VCaP (cell line): ENCODE data around the gene CDC27.
"Not testable (repeated sequence)": the region's sequence is repeated elsewhere in the genome, so short reads cannot be mapped to it uniquely, and the experiment has no call there.

ENCODE experiments used
- H3K27ac ChIP-seq: fragments of 450-650 bp; 2 replicates; pipeline ENCODE4 v1.5.1; 2017
- TF ChIP-seq, protein P1 (sequence below): fragments of 450-650 bp; conservative IDR thresholded peaks from 2 replicates; pipeline ENCODE4 v1.5.1; 2017; ENCODE audit warnings: mild to moderate bottlenecking, moderate library complexity

Gene CDC27

DNA sequence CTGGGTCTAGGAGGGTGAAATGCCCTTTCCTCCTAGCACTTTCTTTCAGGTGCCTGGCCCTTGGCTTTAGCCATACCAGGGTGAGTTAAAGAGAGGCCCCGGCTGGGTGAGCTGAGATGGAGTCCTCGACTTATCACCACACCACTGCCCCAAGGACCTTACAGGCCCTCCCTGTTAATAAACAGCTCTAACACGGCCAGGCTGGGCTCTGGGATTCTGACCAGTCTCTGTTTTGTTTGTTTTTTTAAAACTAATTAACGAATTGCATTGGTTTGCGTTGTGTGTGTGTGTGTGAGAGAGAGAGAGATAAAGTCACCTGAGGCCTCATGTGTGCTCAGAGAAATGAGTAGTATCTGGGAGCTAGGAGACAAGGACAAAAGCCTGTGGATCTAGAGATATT, 34.4 kb upstream of the CDC27 start:
- H3K27ac ChIP-seq, result no peak overlapping the region

DNA sequence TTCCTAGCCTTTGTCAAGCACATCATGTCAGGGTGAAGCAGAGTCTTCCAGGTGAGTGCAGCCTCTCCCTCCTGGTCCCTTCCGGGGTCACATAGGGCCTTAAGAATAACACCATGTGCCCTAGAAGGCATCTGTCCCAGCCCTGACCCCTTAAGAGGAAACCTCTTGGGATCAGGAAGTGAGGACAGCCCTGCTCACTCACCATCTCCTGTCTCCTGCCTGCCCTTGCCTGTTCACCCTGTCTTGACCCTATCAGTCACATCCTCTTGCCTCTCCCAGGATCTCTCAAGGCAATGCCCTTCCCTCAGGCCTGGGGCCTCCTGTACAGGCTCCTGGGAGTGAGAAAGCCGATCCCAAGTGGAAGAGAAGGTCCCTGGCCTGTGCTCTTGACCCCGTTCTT, 33.9 kb upstream of the CDC27 start:
- TF ChIP-seq, protein P1, sequence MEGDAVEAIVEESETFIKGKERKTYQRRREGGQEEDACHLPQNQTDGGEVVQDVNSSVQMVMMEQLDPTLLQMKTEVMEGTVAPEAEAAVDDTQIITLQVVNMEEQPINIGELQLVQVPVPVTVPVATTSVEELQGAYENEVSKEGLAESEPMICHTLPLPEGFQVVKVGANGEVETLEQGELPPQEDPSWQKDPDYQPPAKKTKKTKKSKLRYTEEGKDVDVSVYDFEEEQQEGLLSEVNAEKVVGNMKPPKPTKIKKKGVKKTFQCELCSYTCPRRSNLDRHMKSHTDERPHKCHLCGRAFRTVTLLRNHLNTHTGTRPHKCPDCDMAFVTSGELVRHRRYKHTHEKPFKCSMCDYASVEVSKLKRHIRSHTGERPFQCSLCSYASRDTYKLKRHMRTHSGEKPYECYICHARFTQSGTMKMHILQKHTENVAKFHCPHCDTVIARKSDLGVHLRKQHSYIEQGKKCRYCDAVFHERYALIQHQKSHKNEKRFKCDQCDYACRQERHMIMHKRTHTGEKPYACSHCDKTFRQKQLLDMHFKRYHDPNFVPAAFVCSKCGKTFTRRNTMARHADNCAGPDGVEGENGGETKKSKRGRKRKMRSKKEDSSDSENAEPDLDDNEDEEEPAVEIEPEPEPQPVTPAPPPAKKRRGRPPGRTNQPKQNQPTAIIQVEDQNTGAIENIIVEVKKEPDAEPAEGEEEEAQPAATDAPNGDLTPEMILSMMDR, result no peak
- no peak overlapping the region for H3K27ac ChIP-seq

More for the DNA sequence above, 34.4 kb upstream of the CDC27 start:
- TF ChIP-seq, protein P1, result no peak

DNA sequence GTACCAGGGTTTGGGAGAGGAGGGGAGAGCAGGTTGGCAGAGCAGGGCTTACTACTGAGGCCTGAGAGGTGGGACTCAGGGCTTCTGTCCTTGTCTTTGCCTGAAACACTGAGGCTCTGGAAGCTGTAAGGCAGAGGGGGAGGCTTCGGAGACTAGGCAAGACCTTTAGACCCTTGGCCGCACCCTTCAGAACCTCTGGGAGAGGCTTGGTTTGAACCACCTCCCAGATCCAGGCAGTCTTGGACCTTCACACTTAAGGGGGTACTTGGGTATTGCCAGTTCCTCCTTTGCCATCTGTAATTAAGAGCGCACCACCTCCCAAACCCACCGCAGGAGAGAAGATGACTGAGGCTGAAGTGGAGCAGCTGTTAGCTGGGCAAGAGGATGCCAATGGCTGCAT, 33.0 kb upstream of the CDC27 start:
- no peak overlapping the region for H3K27ac ChIP-seq
- TF ChIP-seq, protein P1, result no peak

DNA sequence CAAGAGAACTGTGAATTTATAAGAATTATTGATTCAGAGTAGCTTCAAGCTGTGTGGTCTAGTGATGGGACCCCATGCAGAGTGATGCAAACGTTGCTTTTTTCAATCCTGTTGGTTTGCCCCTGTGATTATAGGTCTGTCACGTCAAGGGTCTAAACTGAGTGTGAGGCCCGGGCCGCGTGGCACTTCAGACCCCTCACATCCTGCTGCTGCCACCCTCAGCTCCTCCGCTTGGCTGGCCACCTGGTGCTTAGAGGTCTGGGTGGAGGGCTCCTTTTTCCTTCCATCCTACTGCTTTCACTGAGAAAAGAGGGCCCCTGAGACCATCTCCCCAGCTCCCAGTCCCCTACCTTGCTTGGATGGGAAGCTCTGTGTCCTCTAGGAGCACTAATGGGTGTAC, 32.1 kb upstream of the CDC27 start:
- no peak overlapping the region for H3K27ac ChIP-seq
- TF ChIP-seq, protein P1, result no peak

DNA sequence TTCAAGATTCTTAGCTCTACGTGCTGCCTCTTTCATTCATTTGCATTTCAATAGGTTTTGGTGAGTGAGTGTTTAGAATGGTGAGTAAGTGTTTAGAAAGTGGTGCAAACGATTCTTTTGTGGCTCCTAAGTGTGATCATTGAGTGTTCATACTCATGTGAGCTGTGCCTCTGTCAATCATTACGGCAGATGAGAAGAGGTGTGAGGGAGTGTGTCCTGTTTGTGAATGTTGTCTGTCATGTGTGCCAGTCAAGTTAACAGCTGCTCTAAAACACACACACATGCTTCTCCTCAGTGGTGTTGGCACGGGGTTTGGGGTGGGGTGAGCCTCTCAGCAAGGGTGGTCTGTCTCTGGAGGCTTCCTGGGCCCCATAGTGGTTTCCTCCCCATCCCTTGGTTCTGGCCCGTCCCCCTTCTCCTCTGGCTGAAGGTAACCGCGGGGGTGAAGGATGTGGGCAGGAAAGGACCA, 31.5 kb upstream of the CDC27 start:
- TF ChIP-seq, protein P1, result no peak
- H3K27ac ChIP-seq, result no peak overlapping the region

DNA sequence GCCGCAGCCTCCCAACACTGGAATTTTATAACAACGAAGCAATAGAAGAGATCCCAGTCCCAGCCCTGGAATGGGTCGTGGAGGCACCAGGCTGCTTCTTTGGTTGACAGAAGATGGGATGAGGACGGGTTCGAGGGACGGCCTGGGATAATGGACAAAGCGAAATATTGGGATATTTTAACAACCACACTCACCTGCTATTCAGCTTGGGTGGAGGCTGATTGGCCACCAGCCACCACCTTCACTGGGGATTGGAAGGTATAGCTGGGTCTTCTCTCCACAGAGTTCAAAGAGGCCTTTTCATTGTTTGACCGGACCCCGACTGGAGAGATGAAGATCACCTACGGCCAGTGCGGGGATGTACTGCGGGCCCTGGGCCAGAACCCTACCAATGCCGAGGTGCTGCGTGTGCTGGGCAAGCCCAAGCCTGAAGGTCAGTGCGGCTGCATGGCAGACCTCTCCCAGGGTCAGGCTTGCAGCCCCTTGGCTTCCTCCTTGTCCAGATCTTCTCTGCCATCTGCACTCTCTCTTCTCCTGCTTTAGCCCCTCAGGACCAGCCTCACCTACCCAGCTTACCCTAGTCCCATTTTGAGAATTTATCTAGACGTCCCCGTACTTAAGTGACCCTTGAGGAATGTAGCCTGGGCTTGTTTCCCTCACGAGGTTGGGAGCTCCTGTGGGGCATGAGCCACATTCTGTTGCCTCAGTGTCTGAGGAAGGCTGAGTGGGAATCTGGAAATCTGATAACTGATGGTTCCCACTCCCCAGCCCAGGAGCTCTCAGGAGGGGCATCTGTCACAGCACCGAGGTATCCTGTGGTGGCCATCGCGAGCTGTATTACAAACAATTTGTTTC, 30.8 kb upstream of the CDC27 start:
- TF ChIP-seq, protein P1, result no peak
- H3K27ac ChIP-seq, result no peak overlapping the region

DNA sequence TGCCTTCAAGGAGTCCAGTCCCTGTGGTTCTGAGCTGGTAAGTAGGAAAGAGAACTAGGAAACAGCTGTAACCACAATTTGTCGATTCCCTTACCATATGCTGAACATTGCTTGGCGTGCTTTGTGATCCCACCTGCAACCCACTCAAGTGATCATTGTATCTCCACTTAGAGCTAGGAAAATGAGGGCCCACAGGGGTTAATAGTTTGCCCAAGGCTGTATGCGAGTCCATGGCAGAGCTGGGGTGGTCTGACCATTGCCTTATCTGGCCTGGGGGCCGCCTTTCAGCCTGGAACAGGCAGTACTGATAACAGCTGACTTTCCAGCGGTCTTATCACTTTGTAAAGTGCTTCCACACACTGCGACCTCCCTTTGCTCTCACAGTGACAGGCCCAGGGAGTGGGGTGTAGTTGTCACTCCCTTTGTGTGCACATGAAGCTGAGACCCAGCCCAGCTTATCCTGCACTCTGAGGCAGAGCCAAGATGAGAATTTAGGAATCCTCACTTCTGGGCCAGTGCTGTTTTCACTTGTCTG, 29.9 kb upstream of the CDC27 start:
- TF ChIP-seq, protein P1, result no peak
- no peak overlapping the region for H3K27ac ChIP-seq

DNA sequence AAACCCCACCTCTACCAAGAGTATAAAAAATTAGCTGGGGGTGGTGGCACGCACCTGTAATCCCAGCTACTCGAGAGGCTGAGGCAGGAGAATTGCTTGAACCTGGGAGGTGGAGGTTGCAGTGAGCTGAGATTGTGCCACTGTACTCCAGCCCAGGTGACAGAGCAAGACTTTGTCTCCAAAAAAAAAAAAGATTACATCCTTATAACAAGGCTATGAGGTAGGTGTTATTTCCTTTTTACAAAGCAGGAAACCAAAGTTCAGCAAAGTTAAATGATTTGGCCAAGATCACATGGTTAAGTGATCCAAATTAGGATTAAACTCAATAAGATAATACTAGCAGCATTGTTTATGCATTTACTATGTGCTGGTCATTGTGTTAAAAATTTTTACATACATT, 28.2 kb upstream of the CDC27 start:
- H3K27ac ChIP-seq, result not testable (repeated sequence)

DNA sequence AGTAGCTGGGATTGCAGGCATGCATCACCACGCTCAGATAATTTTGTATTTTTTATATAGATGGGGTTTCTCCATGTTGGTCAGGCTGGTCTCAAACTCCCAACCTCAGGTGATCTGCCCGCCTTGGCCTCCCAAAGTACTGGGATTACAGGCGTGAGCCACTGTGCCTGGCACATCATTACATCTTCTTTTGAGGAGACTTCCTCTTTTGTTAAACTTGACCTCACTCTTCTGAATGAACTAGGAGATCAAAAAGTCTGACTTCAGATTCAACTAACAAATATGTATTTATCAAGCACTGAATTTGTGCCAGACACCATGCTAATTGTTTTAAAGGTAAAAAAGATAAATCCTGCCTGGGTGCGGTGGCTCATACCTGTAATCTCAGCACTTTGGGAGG, 27.7 kb upstream of the CDC27 start:
- H3K27ac ChIP-seq, result not testable (repeated sequence)
